ENCODE data around the gene ESPN.

- TF ChIP-seq CTCF (conservative IDR thresholded peaks at IDR 0.05; ENCODE audit: low read depth, low read length) (no peak), POLR2A (IDR thresholded peaks at IDR 0.05; ENCODE audit: low read depth, low read length) (no peak), USF2 (IDR thresholded peaks at IDR 0.05; ENCODE audit: low read depth, low read length) (no peak), RCOR1 (IDR thresholded peaks at IDR 0.05; ENCODE audit: insufficient replicate concordance, low read length) (no peak), RAD21 (IDR thresholded peaks at IDR 0.05; ENCODE audit: low read length) (no peak), MAFK (IDR thresholded peaks at IDR 0.05; ENCODE audit: low read depth, low read length) (no peak)
Observed at GRCh38 chr1:6378096-6378746, 46.4 kb upstream of the ESPN start.
